ENCODE measurements around the gene NFIB. TPM values are rescaled to one million over a fixed set of nuclear protein-coding genes. Genes with fewer than 3 reads are reported as not detected.

NFIB gene
- polyA plus RNA-seq, 1 of the 3 experiments (the other 2 are of a cell fraction) = 9.2 TPM

- peaks cover 0 to 12% of the 10 kb centered on the region in 2 experiments; a peak in 1 of 4 replicates for H3K4me1 ChIP-seq (ENCODE audit: control insufficient read depth in 1 of 2, insufficient read depth in 2 of 2, low read depth in 1 of 2, low read length in 1 of 2)
- POLR2A ChIA-PET = no interaction called here
- no peaks in the 10 kb centered on the region for H3F3A ChIP-seq (replicated peaks; ENCODE audit: insufficient read depth)
- CTCF ChIA-PET = interaction anchor here (0.6 to 4.6 kb wide), 6 partner anchors 20 to 1317 kb away, joined by 3 to 52 read pairs (median 4); no protein-coding TSS in a partner anchor
- no peaks in the 10 kb centered on the region for H3K9me3 ChIP-seq
- H3K4me2 ChIP-seq = peak overlapping the region; percentile 2; the same call in 1 of the 2 replicates
- WGBS (ENCODE audit: low lambda C conversion rate) = 80% methylated on average over 5 of the region's 5 CpGs
- TF ChIP-seq RAD21 (IDR thresholded peaks at IDR 0.05; ENCODE audit: low read length) (no peak), MEF2A (IDR thresholded peaks at IDR 0.05; ENCODE audit: borderline replicate concordance, low read depth) (no peak), TCF12 (IDR thresholded peaks at IDR 0.05) (no peak), NFIC (IDR thresholded peaks at IDR 0.05; ENCODE audit: borderline replicate concordance) (no peak), RCOR1 (IDR thresholded peaks at IDR 0.05; ENCODE audit: low read length) (no peak), SIN3A (IDR thresholded peaks at IDR 0.05; ENCODE audit: borderline replicate concordance, low read depth, low read length) (no peak), EZH2phosphoT487 (IDR thresholded peaks at IDR 0.05; ENCODE audit: borderline replicate concordance, low read depth) (no peak), FOXM1 (IDR thresholded peaks at IDR 0.05; ENCODE audit: low read depth) (no peak), JUND (IDR thresholded peaks at IDR 0.05) (no peak), EP300 (IDR thresholded peaks at IDR 0.05; ENCODE audit: borderline replicate concordance in 1 of 2, low read depth in 1 of 2, low read length in 1 of 2) (no peak), USF2 (IDR thresholded peaks at IDR 0.05; ENCODE audit: borderline replicate concordance, low read depth, low read length) (no peak)
- H3K27me3 ChIP-seq (ENCODE audit: insufficient read depth) = no peaks in the 10 kb centered on the region
- no peaks in the 10 kb centered on the region for H3K36me3 ChIP-seq (replicated peaks in 1 of 2; ENCODE audit: control insufficient read depth in 1 of 2, insufficient read depth in 2 of 2, low read length in 1 of 2)
- peak; percentile 24 for DNase-seq
- H3K4me3 ChIP-seq (ENCODE audit: low read depth in 2 of 2, low read length in 1 of 2) = no peak overlapping the region
- H3K9me2 ChIP-seq = no peaks in the 10 kb centered on the region
- H3K27ac ChIP-seq (ENCODE audit: low read depth in 2 of 2, low read length in 1 of 2) = no peak overlapping the region
- no peak overlapping the region for H3K9ac ChIP-seq
- no peaks in the 10 kb centered on the region for H4K20me1 ChIP-seq (ENCODE audit: insufficient read depth)
- no peaks in the 10 kb centered on the region for H3K79me2 ChIP-seq (ENCODE audit: insufficient read depth)
- no peak overlapping the region for H2AFZ ChIP-seq (ENCODE audit: low read depth)
Measured at GRCh38 chr9:14351221-14351836, 37.4 kb upstream of the NFIB start.

- Histone ChIP-seq H3K9me2 (no peaks in the 10 kb centered on the region), H2AFZ (ENCODE audit: low read depth) (no peak overlapping the region), H3K9me3 (no peaks in the 10 kb centered on the region), H3K79me2 (ENCODE audit: insufficient read depth) (no peaks in the 10 kb centered on the region), H3K4me1 (ENCODE audit: control insufficient read depth in 1 of 2, insufficient read depth in 2 of 2, low read depth in 1 of 2, low read length in 1 of 2) (peaks cover 0 to 12% of the 10 kb centered on the region in 2 experiments; a peak in 1 of 4 replicates), H3K27ac (ENCODE audit: low read depth in 2 of 2, low read length in 1 of 2) (no peak overlapping the region), H4K20me1 (ENCODE audit: insufficient read depth) (no peaks in the 10 kb centered on the region), H3K4me3 (ENCODE audit: low read depth in 2 of 2, low read length in 1 of 2) (no peak overlapping the region), H3F3A (replicated peaks; ENCODE audit: insufficient read depth) (no peaks in the 10 kb centered on the region), H3K36me3 (replicated peaks in 1 of 2; ENCODE audit: control insufficient read depth in 1 of 2, insufficient read depth in 2 of 2, low read length in 1 of 2) (no peaks in the 10 kb centered on the region), H3K27me3 (ENCODE audit: insufficient read depth) (no peaks in the 10 kb centered on the region), H3K9ac (no peak overlapping the region), H3K4me2 (peak overlapping the region; percentile 2; the same call in 1 of the 2 replicates)
- CTCF ChIA-PET = interaction anchor here (0.8 to 4.6 kb wide), 4 partner anchors 20 to 1316 kb away, joined by 3 to 52 read pairs (median 4); no protein-coding TSS in a partner anchor
- POLR2A ChIA-PET = no interaction called here
- 92% methylated on average over 11 of the region's 11 CpGs for WGBS (ENCODE audit: low lambda C conversion rate)
- DNase-seq = peak; percentile 15
- TF ChIP-seq TAF1 (IDR thresholded peaks at IDR 0.05; ENCODE audit: borderline replicate concordance, low read depth, low read length) (no peak), RXRA (IDR thresholded peaks at IDR 0.05; ENCODE audit: borderline replicate concordance, low read depth) (no peak), YY1 (IDR thresholded peaks at IDR 0.05; ENCODE audit: low read depth) (no peak), POLR2AphosphoS5 (IDR thresholded peaks at IDR 0.05; ENCODE audit: low read depth, low read length) (no peak), JUND (IDR thresholded peaks at IDR 0.05) (no peak), SMC3 (IDR thresholded peaks at IDR 0.05; ENCODE audit: low read depth, low read length) (no peak), MEF2A (IDR thresholded peaks at IDR 0.05; ENCODE audit: borderline replicate concordance, low read depth) (no peak), USF2 (IDR thresholded peaks at IDR 0.05; ENCODE audit: borderline replicate concordance, low read depth, low read length) (no peak), FOXM1 (IDR thresholded peaks at IDR 0.05; ENCODE audit: low read depth) (no peak), NFIC (IDR thresholded peaks at IDR 0.05; ENCODE audit: borderline replicate concordance) (no peak), CTCF (IDR thresholded peaks at IDR 0.05) (no peak), ZBTB33 (IDR thresholded peaks at IDR 0.05; ENCODE audit: borderline replicate concordance, low read depth) (no peak), TEAD4 (IDR thresholded peaks at IDR 0.05; ENCODE audit: borderline replicate concordance, insufficient read depth) (no peak), MAX (IDR thresholded peaks at IDR 0.05; ENCODE audit: low read depth) (no peak), GATA2 (CRISPR knock-in tag; IDR thresholded peaks at IDR 0.05) (no peak), ELF1 (IDR thresholded peaks at IDR 0.05) (no peak)
Measured at GRCh38 chr9:14350754-14351153, 36.8 kb upstream of the NFIB start.

Data from SK-N-SH (cell line).